ENCODE results near the gene PCCB. TPM values are rescaled to one million over a fixed set of nuclear protein-coding genes. Genes with fewer than 3 reads are reported as not detected.

Gene PCCB
- total RNA-seq, 1 experiment from 2014 or later: 53.5 TPM

GRCh38 chr3:136351351-136351750, 101.2 kb downstream of the PCCB start:
- Histone ChIP-seq H3K9me2 (replicated peaks; ENCODE audit: low read length) (no peaks in the 10 kb centered on the region), H3K36me3 (ENCODE audit: low read depth, low read length) (no peaks in the 10 kb centered on the region; the same call in 1 of the 2 replicates), H3K9me3 (ENCODE audit: low read length) (no peaks in the 10 kb centered on the region), H3K4me3 (ENCODE audit: low read length) (no peak overlapping the region), H3K79me2 (ENCODE audit: low read length) (no peaks in the 10 kb centered on the region), H4K20me1 (ENCODE audit: low read length) (no peaks in the 10 kb centered on the region), H2AFZ (ENCODE audit: low read length) (no peak overlapping the region), H3K27me3 (ENCODE audit: low read length) (no peaks in the 10 kb centered on the region), H3K9ac (ENCODE audit: low read length) (no peak overlapping the region), H3K4me1 (ENCODE audit: insufficient read depth, low read length) (0 out of 2 replicates have a peak, but pooled peaks cover 6% of the 10 kb centered on the region), H3K4me2 (ENCODE audit: low read length) (no peak overlapping the region), H3F3A (ENCODE audit: low read length, unreplicated experiment) (no peaks in the 10 kb centered on the region), H3K27ac (ENCODE audit: low read length) (no peak overlapping the region)
- ATAC-seq (no peak), DNase-seq (no peak)
- intact Hi-C loops (cut with micrococcal nuclease): no loop called here
- BruUV-seq (replicated peaks): no TSS peak
- no peak for TF ChIP-seq EZH2 (IDR thresholded peaks at IDR 0.05; ENCODE audit: low read length, unreplicated experiment)
- TF ChIP-seq EZH2phosphoT487 (IDR thresholded peaks at IDR 0.05; ENCODE audit: borderline replicate concordance, low read length): no peak
- TF ChIP-seq CTCF (conservative IDR thresholded peaks at IDR 0.05; ENCODE audit: low read depth, low read length): no peak
- CTCF ChIA-PET: interaction anchor here (0.6 to 1.1 kb wide), 3 partner anchors 97 to 401 kb away, joined by 3 to 9 read pairs (median 4); partner anchors contain the start of gene STAG1
- POLR2A ChIA-PET (ENCODE audit: unreplicated experiment): no interaction called here

GRCh38 chr3:136351905-136352304, 101.8 kb downstream of the PCCB start:
- intact Hi-C loops (cut with micrococcal nuclease): no loop called here
- BruUV-seq (replicated peaks): no TSS peak

More at GRCh38 chr3:136351905-136352304, 101.8 kb downstream of the PCCB start:
- Histone ChIP-seq H2AFZ (ENCODE audit: low read length) (no peak overlapping the region), H3K4me2 (ENCODE audit: low read length) (no peak overlapping the region), H3K4me3 (ENCODE audit: low read length) (no peak overlapping the region), H3K9me3 (ENCODE audit: low read length) (no peaks in the 10 kb centered on the region), H3K27me3 (ENCODE audit: low read length) (no peaks in the 10 kb centered on the region), H3K9me2 (replicated peaks; ENCODE audit: low read length) (no peaks in the 10 kb centered on the region), H3K9ac (ENCODE audit: low read length) (no peak overlapping the region), H3K79me2 (ENCODE audit: low read length) (no peaks in the 10 kb centered on the region), H3F3A (ENCODE audit: low read length, unreplicated experiment) (no peaks in the 10 kb centered on the region), H4K20me1 (ENCODE audit: low read length) (no peaks in the 10 kb centered on the region), H3K4me1 (ENCODE audit: insufficient read depth, low read length) (0 out of 2 replicates have a peak, but pooled peaks cover 6% of the 10 kb centered on the region), H3K36me3 (ENCODE audit: low read depth, low read length) (no peaks in the 10 kb centered on the region; the same call in 1 of the 2 replicates), H3K27ac (ENCODE audit: low read length) (no peak overlapping the region)
- CTCF ChIA-PET: interaction anchor here (0.5 to 1.1 kb wide), 5 partner anchors 15 to 401 kb away, joined by 3 to 9 read pairs (median 3); partner anchors contain the start of gene STAG1
- POLR2A ChIA-PET (ENCODE audit: unreplicated experiment): no interaction called here
- ATAC-seq: no peak
- DNase-seq: peak; percentile 15
- TF ChIP-seq EZH2 (IDR thresholded peaks at IDR 0.05; ENCODE audit: low read length, unreplicated experiment) (no peak), EZH2phosphoT487 (IDR thresholded peaks at IDR 0.05; ENCODE audit: borderline replicate concordance, low read length) (no peak), CTCF (conservative IDR thresholded peaks at IDR 0.05; ENCODE audit: low read depth, low read length) (peak; percentile 37; the same call in 1 of the 2 replicates)
